ENCODE measurements around the gene LONP2. TPM values are rescaled to one million over a fixed set of nuclear protein-coding genes. Genes with fewer than 3 reads are reported as not detected.

LONP2 gene
- polyA plus RNA-seq, 3 donors = 21.5 to 35.6 (median 26.0) TPM

DNA sequence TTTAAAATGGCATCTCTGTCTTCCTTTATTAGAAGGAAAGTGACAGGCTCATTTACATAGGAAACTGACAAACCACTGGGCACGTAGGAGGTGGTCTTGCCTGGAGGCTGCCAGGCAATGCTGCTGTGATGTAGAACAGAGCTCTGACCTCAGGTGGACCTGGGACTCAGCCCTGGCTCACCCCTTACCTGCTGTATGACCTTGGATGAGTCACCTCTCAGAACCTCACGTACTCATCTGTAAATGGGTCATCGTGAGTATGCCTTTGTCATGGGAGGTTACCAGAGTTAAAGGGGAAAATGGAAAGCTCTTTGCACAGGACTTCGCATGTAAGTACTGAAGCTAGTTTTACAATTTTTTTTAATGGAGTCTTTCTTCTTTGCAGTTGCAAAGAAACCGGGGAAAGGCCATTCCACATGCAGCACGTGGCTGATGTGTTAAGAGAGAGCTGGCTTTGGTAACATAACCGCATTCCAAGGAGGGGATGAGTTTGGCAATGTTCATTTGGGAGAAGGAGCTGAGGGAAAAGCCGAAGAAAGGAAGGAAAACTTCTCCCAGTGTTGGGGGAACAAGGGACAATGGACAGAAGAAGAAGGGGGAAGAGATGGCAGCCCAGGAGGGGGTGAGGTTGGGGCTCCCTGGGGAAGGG lies 37.4 kb upstream of the LONP2 start:
- Mint-ChIP-seq H3K36me3 (no peaks in the 10 kb centered on the region), H3K27ac (no peak overlapping the region), H3K4me1 (peaks cover 4% of the 10 kb centered on the region), H3K27me3 (ENCODE audit: low read depth in 3 of 3) (peaks cover 8 to 11% (median 9%) of the 10 kb centered on the region in 3 donors), H3K4me3 (no peak overlapping the region), H3K9me3 (no peaks in the 10 kb centered on the region)
- no peak overlapping the region for H3K4me3 ChIP-seq (replicated peaks in 1 of 3; ENCODE audit: low read depth in 2 of 3, low read length in 3 of 3)
- intact Hi-C loops (cut with micrococcal nuclease) = no loop called here
- H3K27ac ChIP-seq (ENCODE audit: low read depth in 1 of 2, low read length in 2 of 2) = no peak overlapping the region
- no peak overlapping the region for H2AFZ ChIP-seq (ENCODE audit: insufficient read depth, low read depth, low read length, poor library complexity, severe bottlenecking)
- H4K20me1 ChIP-seq (ENCODE audit: insufficient read depth, low read length) = no peaks in the 10 kb centered on the region
- H3K4me2 ChIP-seq (replicated peaks; ENCODE audit: extremely low read depth, low read length, poor library complexity, severe bottlenecking) = no peak overlapping the region
- no peaks in the 10 kb centered on the region for H3K27me3 ChIP-seq (ENCODE audit: control insufficient read depth in 2 of 2, insufficient read depth in 2 of 2, low read length in 2 of 2)
- H3K79me2 ChIP-seq (ENCODE audit: insufficient read depth, low read length) = no peaks in the 10 kb centered on the region
- peaks cover 2% of the 10 kb centered on the region in 2 donors for H3K4me1 ChIP-seq (ENCODE audit: control insufficient read depth in 1 of 2, insufficient read depth in 2 of 2, low read length in 2 of 2)
- 97% methylated on average over 4 of the region's 8 CpGs for WGBS (ENCODE audit: insufficient coverage)
- H3K36me3 ChIP-seq (replicated peaks in 1 of 2; ENCODE audit: control insufficient read depth in 1 of 2, insufficient read depth in 2 of 2, low read length in 2 of 2) = no peaks in the 10 kb centered on the region
- no peak overlapping the region for H3K9ac ChIP-seq (ENCODE audit: insufficient read depth, low read length, poor library complexity, severe bottlenecking)
- TF ChIP-seq CTCF (IDR thresholded peaks at IDR 0.05) = no peak
- H3K9me3 ChIP-seq (replicated peaks in 1 of 2; ENCODE audit: control insufficient read depth in 1 of 2, insufficient read depth in 1 of 2, low read length in 2 of 2) = no peaks in the 10 kb centered on the region
- DNase-seq = no peak

DNA sequence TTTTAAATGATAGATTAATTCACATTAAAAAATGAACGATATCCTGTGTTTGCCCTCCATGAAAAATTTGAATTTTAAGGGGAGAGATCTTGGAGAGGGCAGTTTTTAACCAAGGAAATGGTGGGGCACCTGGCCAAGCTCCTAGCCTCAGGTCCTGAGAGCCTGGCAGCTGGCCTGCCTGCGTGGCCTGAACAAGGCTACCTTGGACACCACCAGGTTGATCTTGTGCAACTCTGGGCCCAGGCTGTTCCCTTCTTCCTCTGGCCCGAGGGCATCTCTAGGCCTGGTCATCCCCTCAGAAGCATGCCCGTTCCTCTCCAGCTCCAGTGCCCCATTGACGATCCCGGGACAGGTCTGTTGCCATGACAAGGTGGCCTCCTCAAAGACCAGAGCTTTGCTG lies 33.4 kb upstream of the LONP2 start:
- Histone ChIP-seq H4K20me1 (ENCODE audit: insufficient read depth, low read length) (no peaks in the 10 kb centered on the region), H3K4me1 (ENCODE audit: control insufficient read depth in 1 of 2, insufficient read depth in 2 of 2, low read length in 2 of 2) (no peaks in the 10 kb centered on the region), H3K9me3 (replicated peaks in 1 of 2; ENCODE audit: control insufficient read depth in 1 of 2, insufficient read depth in 1 of 2, low read length in 2 of 2) (no peaks in the 10 kb centered on the region), H2AFZ (ENCODE audit: insufficient read depth, low read depth, low read length, poor library complexity, severe bottlenecking) (no peak overlapping the region), H3K4me3 (replicated peaks in 1 of 3; ENCODE audit: low read depth in 2 of 3, low read length in 3 of 3) (no peak overlapping the region), H3K27ac (ENCODE audit: low read depth in 1 of 2, low read length in 2 of 2) (no peak overlapping the region), H3K4me2 (replicated peaks; ENCODE audit: extremely low read depth, low read length, poor library complexity, severe bottlenecking) (no peak overlapping the region), H3K36me3 (replicated peaks in 1 of 2; ENCODE audit: control insufficient read depth in 1 of 2, insufficient read depth in 2 of 2, low read length in 2 of 2) (no peaks in the 10 kb centered on the region), H3K79me2 (ENCODE audit: insufficient read depth, low read length) (no peaks in the 10 kb centered on the region), H3K9ac (ENCODE audit: insufficient read depth, low read length, poor library complexity, severe bottlenecking) (no peak overlapping the region), H3K27me3 (ENCODE audit: control insufficient read depth in 2 of 2, insufficient read depth in 2 of 2, low read length in 2 of 2) (no peaks in the 10 kb centered on the region)
- Mint-ChIP-seq H3K36me3 (no peaks in the 10 kb centered on the region), H3K27ac (no peak overlapping the region), H3K4me1 (no peaks in the 10 kb centered on the region), H3K9me3 (no peaks in the 10 kb centered on the region), H3K27me3 (ENCODE audit: low read depth in 3 of 3) (peaks cover 9 to 15% (median 9%) of the 10 kb centered on the region in 3 donors), H3K4me3 (no peak overlapping the region)
- no peak for TF ChIP-seq CTCF (IDR thresholded peaks at IDR 0.05)
- intact Hi-C loops (cut with micrococcal nuclease) = no loop called here
- 95% methylated on average over 5 of the region's 6 CpGs for WGBS (ENCODE audit: insufficient coverage)
- DNase-seq = no peak
